PC-9 (cell line): ENCODE measurements around the gene CDX1.

Experiments
- EZH2 ChIP-seq: fragments of 200-600 bp; sonication (generic); IDR thresholded peaks from 2 replicates; pipeline ENCODE4 v1.8.0; 2017; ENCODE audit warnings: antibody characterized with exemption, low read depth
- TF ChIP-seq, protein P1 (sequence below): fragments of 200-600 bp; sonication (generic); conservative IDR thresholded peaks from 2 replicates; pipeline ENCODE4 v1.6.1; 2017; ENCODE audit warnings: mixed run types, antibody characterized with exemption, mild to moderate bottlenecking, moderate library complexity

GRCh38 chr5:150210644-150211043 lies 44.1 kb downstream of the CDX1 start:
- TF ChIP-seq, protein P1, sequence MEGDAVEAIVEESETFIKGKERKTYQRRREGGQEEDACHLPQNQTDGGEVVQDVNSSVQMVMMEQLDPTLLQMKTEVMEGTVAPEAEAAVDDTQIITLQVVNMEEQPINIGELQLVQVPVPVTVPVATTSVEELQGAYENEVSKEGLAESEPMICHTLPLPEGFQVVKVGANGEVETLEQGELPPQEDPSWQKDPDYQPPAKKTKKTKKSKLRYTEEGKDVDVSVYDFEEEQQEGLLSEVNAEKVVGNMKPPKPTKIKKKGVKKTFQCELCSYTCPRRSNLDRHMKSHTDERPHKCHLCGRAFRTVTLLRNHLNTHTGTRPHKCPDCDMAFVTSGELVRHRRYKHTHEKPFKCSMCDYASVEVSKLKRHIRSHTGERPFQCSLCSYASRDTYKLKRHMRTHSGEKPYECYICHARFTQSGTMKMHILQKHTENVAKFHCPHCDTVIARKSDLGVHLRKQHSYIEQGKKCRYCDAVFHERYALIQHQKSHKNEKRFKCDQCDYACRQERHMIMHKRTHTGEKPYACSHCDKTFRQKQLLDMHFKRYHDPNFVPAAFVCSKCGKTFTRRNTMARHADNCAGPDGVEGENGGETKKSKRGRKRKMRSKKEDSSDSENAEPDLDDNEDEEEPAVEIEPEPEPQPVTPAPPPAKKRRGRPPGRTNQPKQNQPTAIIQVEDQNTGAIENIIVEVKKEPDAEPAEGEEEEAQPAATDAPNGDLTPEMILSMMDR, result no peak
- no peak for TF ChIP-seq EZH2
